HL-60 (cell line): ENCODE results near the gene TBC1D23.

ENCODE experiments used
- POLR2AphosphoS5 ChIP-seq: IDR thresholded peaks from 2 replicates; pipeline ENCODE4 v1.6.1; 2012; ENCODE audit warnings: low read depth
- SPI1 ChIP-seq: IDR thresholded peaks from 2 replicates; pipeline ENCODE4 v1.6.1; 2012; ENCODE audit warnings: low read depth, mild to moderate bottlenecking, borderline replicate concordance
- TF ChIP-seq, protein P1 (sequence below): IDR thresholded peaks from one replicate; pipeline ENCODE4 v1.5.1; 2011; ENCODE audit warnings: low read length, control low read depth, inconsistent platforms; ENCODE audit not compliant: insufficient read depth
- TF ChIP-seq, protein P2 (sequence below): IDR thresholded peaks from 2 replicates; pipeline ENCODE4 v1.6.1; 2012; ENCODE audit warnings: low read depth; ENCODE audit not compliant: insufficient replicate concordance

DNA sequence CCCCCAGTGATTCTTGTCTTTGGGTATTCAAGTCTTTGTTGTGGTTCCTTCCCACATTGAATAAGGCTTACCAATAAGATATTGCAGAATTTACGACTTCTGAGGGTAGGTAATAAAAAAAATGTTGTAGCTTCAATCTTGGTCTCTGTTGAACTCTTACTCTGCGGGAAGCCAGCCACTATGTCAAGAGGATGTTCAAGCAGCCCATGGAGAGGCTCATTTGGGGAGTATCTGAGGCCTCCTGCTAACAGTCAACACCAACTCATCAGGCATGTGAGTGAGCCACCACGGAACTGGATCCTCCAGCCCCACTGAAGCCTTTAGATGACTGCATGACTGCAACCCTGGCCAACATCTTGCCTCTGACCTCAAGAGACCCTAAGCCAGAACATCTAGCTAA, 3.2 kb upstream of the TBC1D23 start:
- TF ChIP-seq, protein P1, sequence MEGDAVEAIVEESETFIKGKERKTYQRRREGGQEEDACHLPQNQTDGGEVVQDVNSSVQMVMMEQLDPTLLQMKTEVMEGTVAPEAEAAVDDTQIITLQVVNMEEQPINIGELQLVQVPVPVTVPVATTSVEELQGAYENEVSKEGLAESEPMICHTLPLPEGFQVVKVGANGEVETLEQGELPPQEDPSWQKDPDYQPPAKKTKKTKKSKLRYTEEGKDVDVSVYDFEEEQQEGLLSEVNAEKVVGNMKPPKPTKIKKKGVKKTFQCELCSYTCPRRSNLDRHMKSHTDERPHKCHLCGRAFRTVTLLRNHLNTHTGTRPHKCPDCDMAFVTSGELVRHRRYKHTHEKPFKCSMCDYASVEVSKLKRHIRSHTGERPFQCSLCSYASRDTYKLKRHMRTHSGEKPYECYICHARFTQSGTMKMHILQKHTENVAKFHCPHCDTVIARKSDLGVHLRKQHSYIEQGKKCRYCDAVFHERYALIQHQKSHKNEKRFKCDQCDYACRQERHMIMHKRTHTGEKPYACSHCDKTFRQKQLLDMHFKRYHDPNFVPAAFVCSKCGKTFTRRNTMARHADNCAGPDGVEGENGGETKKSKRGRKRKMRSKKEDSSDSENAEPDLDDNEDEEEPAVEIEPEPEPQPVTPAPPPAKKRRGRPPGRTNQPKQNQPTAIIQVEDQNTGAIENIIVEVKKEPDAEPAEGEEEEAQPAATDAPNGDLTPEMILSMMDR = no peak
- TF ChIP-seq, protein P2, sequence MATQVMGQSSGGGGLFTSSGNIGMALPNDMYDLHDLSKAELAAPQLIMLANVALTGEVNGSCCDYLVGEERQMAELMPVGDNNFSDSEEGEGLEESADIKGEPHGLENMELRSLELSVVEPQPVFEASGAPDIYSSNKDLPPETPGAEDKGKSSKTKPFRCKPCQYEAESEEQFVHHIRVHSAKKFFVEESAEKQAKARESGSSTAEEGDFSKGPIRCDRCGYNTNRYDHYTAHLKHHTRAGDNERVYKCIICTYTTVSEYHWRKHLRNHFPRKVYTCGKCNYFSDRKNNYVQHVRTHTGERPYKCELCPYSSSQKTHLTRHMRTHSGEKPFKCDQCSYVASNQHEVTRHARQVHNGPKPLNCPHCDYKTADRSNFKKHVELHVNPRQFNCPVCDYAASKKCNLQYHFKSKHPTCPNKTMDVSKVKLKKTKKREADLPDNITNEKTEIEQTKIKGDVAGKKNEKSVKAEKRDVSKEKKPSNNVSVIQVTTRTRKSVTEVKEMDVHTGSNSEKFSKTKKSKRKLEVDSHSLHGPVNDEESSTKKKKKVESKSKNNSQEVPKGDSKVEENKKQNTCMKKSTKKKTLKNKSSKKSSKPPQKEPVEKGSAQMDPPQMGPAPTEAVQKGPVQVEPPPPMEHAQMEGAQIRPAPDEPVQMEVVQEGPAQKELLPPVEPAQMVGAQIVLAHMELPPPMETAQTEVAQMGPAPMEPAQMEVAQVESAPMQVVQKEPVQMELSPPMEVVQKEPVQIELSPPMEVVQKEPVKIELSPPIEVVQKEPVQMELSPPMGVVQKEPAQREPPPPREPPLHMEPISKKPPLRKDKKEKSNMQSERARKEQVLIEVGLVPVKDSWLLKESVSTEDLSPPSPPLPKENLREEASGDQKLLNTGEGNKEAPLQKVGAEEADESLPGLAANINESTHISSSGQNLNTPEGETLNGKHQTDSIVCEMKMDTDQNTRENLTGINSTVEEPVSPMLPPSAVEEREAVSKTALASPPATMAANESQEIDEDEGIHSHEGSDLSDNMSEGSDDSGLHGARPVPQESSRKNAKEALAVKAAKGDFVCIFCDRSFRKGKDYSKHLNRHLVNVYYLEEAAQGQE = no peak
- TF ChIP-seq POLR2AphosphoS5 (no peak), SPI1 (no peak)
